AG04450 (cell line): ENCODE data around the gene BCAR3. TPM values are rescaled to one million over a fixed set of nuclear protein-coding genes. Genes with fewer than 3 reads are reported as not detected.

Source experiments
- CTCF ChIA-PET: fragments of 300-600, 350-600 bp; formaldehyde crosslinking; extraction: SDS; loops from one replicate; lab custom pipeline; 2022; ENCODE audit warnings: antibody characterized with exemption, inconsistent platforms; lab: Charles Lee
- POLR2A ChIA-PET: fragments of 350-600 bp; formaldehyde crosslinking; extraction: SDS; loops from one replicate; lab custom pipeline; 2021; ENCODE audit warnings: antibody characterized with exemption, inconsistent platforms; lab: Yijun Ruan, JAX
- DNase-seq: peaks from one replicate; pipeline ENCODE4 v3.0.0-alpha.2; 2011; ENCODE audit warnings: low read depth, low spot score
- H3K27ac ChIP-seq: one replicate; pipeline ENCODE4 v1.5.1; 2012; ENCODE audit warnings: low read depth, low read length, control low read depth
- H3K27me3 ChIP-seq: one replicate; pipeline ENCODE4 v1.6.0; 2012; ENCODE audit warnings: low read length; ENCODE audit not compliant: control insufficient read depth, insufficient read depth
- H3K4me3 ChIP-seq: 2 replicates; pipeline ENCODE4 v1.5.1; 2011; ENCODE audit warnings: mild to moderate bottlenecking, low read depth, low read length, control low read depth
- H3K9me3 ChIP-seq: 2 replicates; pipeline ENCODE4 v1.5.1; 2012; ENCODE audit warnings: low read length; ENCODE audit not compliant: control insufficient read depth, insufficient read depth
- CTCF ChIP-seq: IDR thresholded peaks from 2 replicates; pipeline ENCODE4 v1.5.1; 2011; ENCODE audit warnings: low read depth, low read length, control low read depth, inconsistent platforms
- polyA plus RNA-seq: library from polyadenylated mRNA; depleted of rRNA; stranded (reverse); fragments of >200 nt; gene quantifications from 2 replicates; pipeline ENCODE4 v1.2.3, GENCODE V29; 2011

Gene BCAR3
- polyA plus RNA-seq, 1 experiment: 20.6 TPM

- Histone ChIP-seq H3K27ac (no peak overlapping the region), H3K4me3 (no peak overlapping the region), H3K9me3 (no peaks in the 10 kb centered on the region), H3K27me3 (no peaks in the 10 kb centered on the region)
- ChIA-PET POLR2A (no interaction called here), CTCF (no interaction called here)
- TF ChIP-seq CTCF: no peak
- DNase-seq: no peak
Observed at GRCh38 chr1:93611668-93612067, 70.0 kb downstream of the BCAR3 start.

DNA sequence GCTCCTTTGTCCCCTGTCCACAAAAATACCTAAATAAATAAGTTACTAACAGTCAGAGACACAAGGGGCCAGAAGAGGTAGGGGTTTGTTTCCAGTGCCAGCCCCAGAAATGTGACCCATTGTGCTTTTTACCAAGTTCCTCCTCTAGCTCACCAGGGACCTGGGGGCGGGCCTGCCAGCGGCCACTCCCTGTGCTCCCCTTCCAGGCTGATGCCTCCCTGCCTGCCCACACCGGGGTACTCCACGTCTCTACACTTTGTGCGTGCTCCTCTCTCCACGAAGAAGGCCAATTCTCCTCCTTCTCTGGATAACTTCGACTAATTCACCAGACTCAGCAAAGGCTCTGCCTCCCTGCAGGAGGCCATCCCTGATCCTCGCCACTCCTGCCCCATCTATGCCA lies 72.1 kb downstream of the BCAR3 start:
- ChIA-PET POLR2A (no interaction called here), CTCF (interaction anchor here (1.2 kb wide), 1 partner anchor 20 kb away, joined by 4 read pairs; no protein-coding TSS in a partner anchor)
- no peak for DNase-seq
- H3K9me3 ChIP-seq: no peaks in the 10 kb centered on the region
- no peak for TF ChIP-seq CTCF
- H3K27me3 ChIP-seq: no peaks in the 10 kb centered on the region
- no peak overlapping the region for H3K4me3 ChIP-seq
- no peak overlapping the region for H3K27ac ChIP-seq

GRCh38 chr1:93608187-93609109 lies 73.2 kb downstream of the BCAR3 start:
- ChIA-PET POLR2A (no interaction called here), CTCF (interaction anchor here (0.6 to 1.8 kb wide), 7 partner anchors 10 to 235 kb away, joined by 3 to 8 read pairs (median 4); no protein-coding TSS in a partner anchor)
- no peak for TF ChIP-seq CTCF

GRCh38 chr1:93607814-93608186 lies 73.8 kb downstream of the BCAR3 start:
- DNase-seq: no peak
- CTCF ChIA-PET: interaction anchor here (0.6 to 1.8 kb wide), 6 partner anchors 9 to 236 kb away, joined by 3 to 8 read pairs (median 5); no protein-coding TSS in a partner anchor
- TF ChIP-seq CTCF: no peak
- Histone ChIP-seq H3K9me3 (no peaks in the 10 kb centered on the region), H3K4me3 (no peak overlapping the region), H3K27ac (peak overlapping the region; percentile 42), H3K27me3 (no peaks in the 10 kb centered on the region)
- POLR2A ChIA-PET: no interaction called here

More at GRCh38 chr1:93608187-93609109, 73.2 kb downstream of the BCAR3 start:
- H3K27me3 ChIP-seq: no peaks in the 10 kb centered on the region
- peak overlapping the region; percentile 42 for H3K27ac ChIP-seq
- no peak overlapping the region for H3K4me3 ChIP-seq
- no peak for DNase-seq
- H3K9me3 ChIP-seq: no peaks in the 10 kb centered on the region

DNA sequence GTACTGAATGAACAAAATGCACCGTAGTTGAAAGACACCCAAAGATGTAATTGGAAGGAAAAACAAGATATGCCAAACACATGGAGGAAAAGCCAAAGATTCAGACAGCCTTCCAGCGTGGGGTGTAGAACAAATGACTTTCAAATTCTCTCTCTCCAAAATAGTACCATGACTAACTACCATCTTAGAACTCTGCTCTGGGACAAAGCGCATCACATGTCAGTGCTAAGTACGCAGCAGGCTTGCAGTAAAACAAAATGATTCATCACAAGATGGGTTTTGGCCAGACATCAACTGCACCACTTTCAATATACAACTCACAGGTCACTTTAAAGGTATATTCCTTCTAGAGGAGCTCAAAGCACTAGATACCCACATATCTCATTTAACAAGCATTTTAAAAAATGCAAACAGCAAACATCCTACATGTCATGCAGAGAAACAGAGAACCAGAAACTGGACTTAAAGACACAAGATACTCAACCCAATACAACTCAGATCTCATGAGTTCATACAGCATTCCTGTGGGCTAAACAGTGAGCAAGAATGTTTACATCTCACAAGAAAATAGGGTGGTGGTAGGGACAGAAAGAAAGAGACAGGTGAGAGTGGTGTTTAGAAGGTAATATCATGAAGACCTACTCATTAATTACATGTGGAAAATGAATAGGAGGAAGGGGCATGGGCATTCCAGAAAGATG lies 75.7 kb downstream of the BCAR3 start:
- ChIA-PET CTCF (interaction anchor here (1.0 to 1.5 kb wide), 2 partner anchors 23 to 238 kb away, joined by 3 to 4 read pairs; no protein-coding TSS in a partner anchor), POLR2A (no interaction called here)

More for the DNA sequence above, 75.7 kb downstream of the BCAR3 start:
- no peak overlapping the region for H3K4me3 ChIP-seq
- no peaks in the 10 kb centered on the region for H3K27me3 ChIP-seq
- TF ChIP-seq CTCF: no peak
- peak; percentile 74 for DNase-seq
- no peaks in the 10 kb centered on the region for H3K9me3 ChIP-seq
- peak overlapping the region; percentile 35 for H3K27ac ChIP-seq
